DMS153 (cell line): ENCODE results near the gene GATAD2B.
"Not testable (repeated sequence)": the region's sequence is repeated elsewhere in the genome, so short reads cannot be mapped to it uniquely, and the experiment has no call there.

Source experiments
- DNase-seq: peaks from one replicate; lab custom pipeline; 2025; lab: John Stamatoyannopoulos, UW

Gene GATAD2B

DNA sequence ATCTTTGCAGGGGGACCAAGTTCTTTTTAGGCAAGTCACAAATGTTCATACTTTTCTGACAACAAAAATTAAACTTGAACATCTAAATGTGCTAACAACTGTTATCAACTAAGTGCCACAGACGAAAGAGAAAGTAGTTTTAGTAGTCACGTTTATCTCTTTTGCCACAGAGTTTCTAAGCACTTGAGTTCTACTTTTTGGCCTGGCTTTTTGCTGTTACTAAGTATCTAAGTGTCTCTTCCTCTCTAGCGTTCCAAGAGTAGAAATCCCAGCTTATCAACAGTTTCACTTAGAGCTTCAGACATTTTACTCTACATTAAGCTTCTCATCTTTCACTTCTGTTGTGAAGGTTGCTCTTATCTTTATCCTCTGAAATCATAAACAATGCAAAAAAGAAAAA lies 34.2 kb downstream of the GATAD2B start:
- no peak for DNase-seq

DNA sequence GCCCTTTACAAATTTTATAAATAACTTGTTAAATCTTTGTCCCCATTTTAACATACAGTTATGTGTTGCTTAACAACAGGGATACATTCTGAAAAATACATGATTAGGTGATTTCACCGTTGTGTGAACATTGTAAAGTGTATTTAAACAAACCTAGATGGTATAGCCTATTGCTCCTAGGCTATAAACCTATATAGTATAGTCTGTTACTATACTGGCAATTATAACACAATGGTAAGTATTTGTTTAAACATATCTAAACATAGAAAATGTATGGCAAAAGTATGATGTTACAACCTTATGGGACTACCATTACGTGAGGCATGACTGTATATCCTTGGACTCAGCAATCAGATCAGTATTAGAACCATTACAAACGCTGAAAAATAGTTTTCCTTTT lies 36.6 kb downstream of the GATAD2B start:
- DNase-seq = no peak

DNA sequence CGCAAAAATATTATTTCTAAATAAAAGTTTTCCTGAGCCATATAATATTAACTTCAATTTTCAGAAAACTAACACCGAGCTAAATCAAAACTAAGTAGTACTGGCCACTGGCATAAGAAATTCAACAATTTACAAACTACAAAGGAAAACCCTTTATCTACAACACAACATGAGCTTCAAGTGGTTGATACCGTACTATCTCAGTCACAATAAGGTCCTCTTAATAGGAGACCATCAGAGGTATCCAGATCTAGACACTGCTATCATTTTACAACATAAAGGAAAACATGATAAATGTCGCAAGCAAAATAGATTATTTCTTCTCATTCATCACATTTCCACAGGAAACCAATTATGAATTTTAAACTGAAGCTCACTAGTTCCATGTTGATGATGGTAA lies 39.5 kb downstream of the GATAD2B start:
- no peak for DNase-seq

DNA sequence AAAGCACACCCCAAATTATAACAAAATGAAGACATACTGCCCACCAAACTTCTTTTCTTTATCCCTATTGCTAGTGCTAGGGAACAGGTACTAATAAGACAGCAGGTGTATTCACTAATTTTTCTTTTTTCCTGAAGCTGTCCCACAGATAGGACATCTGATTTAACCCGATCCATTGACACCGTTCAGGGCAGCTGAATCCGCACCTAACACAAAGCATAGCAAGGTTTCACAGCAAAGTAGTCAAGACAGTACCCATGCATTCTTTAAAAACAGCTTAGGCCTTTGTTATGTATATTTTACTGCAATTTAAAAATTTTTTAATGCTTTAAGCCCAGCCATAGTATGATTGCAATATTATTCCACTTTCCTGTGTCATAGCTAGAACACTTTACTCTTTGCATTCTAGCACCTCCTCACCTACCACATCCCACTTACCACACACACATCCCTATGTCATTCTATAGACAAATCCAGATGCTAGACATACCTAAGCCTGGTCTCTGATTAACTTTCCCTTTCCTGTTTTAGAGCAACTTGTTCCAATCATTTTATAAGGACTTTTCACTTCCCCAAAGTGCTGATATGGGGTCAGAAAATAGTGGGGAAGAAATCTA lies 40.4 kb downstream of the GATAD2B start:
- DNase-seq = no peak

GRCh38 chr1:153881751-153882150 lies 41.0 kb downstream of the GATAD2B start:
- DNase-seq = peak; percentile 85

- peak; percentile 100 for DNase-seq
These were observed 41.8 kb downstream of the GATAD2B start for GRCh38 chr1:153880962-153881361.

GRCh38 chr1:153880024-153880423 lies 42.7 kb downstream of the GATAD2B start:
- DNase-seq = no peak

DNA sequence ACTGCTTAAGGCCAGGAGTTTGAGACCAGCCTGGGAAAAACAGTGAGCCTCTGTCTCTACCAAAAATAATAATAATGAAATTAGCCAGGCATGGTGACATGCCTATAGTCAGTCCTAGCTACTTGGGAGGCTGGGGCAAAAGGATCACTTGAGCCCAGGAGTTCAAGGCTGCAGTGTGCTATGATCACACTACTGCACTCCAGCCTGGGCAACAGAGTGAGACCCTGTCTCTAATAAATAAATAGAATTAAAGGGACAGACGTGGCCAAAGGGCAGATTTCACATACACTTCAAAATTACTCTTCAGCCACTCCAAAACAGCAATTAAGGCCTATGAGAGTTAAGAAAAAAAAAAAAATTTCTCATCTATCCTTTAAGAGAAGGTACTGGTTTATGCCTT lies 45.7 kb downstream of the GATAD2B start:
- no peak for DNase-seq

GRCh38 chr1:153872934-153873333 lies 49.8 kb downstream of the GATAD2B start:
- DNase-seq = no peak

GRCh38 chr1:153872331-153872730 lies 50.4 kb downstream of the GATAD2B start:
- no peak for DNase-seq

GRCh38 chr1:153869486-153869885 lies 53.3 kb downstream of the GATAD2B start:
- DNase-seq = no peak

DNA sequence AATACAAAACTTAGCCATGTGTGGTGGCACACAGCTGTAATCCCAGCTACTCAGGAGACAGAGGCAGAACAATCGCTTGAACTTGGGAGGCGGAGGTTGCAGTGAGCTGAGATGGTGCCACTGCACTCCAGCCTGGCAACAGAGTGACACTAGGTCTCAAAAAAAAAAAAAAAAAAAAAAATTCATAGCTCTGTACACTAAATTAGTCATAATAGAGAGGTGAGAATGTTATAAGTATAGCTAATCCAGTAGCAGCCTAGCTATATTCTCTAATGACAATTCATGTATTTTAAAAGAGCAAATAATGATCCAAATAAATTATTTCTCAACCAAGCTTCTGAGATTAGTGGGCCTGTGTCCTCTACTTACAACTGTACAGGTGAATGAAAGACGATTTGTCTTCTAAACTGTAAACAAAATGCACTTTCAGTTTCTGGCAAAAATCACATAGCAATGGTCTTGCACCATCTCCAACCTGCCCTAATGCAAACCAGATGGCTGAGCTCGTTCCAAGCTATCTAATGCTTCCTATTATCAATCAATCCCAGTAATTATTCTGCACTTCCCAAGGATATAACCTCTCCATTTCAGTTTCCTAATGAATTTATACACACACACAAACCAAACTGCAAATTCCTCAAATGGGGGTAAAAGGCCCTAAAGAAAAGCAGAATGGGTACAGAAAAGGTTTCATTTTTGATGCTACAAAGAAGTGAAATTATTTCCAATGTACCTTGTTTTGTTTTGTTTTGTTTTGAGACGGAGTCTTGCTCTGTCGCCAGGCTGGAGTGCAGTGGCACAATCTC lies 56.5 kb downstream of the GATAD2B start:
- DNase-seq = no peak

- no peak for DNase-seq
These were observed 62.5 kb downstream of the GATAD2B start for GRCh38 chr1:153860285-153860684.

DNA sequence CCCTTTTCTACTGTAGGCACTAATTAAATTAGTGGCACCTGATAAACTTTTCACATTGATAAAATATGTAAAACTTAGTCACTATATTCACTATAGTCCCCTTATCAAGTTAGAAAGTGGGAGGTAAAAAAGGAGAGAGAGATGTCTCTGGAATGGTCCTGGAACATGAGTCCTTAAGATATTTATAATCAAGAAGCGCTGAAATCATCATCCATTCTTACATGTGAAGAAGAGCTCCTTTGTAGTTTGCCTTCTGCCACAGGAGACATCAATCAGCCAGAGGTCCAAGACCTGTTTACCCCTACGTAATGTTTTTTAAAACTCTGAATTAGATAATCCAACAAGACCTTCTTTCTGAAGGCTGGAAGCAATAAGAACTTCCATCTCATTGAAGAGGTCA lies 65.3 kb downstream of the GATAD2B start:
- no peak for DNase-seq

GRCh38 chr1:153856763-153857162 lies 66.0 kb downstream of the GATAD2B start:
- DNase-seq = no peak

DNA sequence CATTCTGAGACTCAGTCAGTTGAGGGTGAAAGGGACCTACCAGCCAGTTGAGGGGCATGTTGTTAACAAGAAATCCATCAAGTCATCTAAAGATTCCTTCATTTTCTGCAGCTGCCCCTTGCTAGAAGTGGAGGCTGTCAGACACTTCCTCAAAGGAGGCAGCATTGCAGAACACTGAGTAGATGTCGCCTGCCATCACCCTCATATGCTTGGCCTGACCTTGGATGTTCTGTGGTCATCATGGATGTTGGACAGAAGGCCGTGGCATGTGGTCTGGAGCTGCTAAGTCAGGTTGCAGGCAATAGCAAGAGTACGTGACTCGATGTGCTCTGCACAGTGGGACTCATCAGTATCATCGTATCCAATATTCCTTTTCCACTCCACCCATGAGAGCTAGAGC lies 70.6 kb downstream of the GATAD2B start:
- no peak for DNase-seq

DNA sequence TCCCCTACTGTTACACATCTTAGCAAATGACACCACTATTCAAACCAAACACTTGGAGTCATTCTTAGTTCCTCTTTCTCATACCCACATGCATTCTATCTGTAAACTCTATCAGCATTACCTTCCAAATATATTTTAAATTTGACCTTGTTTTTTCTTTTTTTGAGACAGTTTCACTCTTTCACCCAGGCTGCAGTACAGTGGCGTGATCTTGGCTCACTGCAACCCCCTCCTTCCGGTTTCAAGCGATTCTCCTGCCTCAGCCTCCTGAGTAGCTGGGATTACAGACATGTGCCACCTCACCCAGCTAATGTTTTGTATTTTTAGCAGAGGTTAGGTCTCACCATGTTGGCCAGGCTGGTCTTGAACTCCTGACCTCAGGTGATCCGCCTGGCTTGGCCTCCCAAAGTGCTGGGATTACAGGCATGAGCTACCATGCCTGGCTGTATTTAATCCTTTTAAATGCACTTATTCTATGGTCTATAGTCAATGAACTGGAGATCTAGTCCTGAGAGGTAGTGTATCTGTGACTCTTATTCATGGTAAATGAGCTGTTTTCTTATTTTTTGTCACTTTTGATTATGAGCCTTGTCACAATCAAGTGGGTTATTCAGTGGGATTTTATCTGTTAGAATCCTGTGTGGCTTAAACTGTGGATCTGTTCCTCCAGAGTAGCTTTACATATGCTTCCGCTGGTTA lies 73.1 kb downstream of the GATAD2B start:
- DNase-seq = no peak

- no peak for DNase-seq
These were observed 74.0 kb downstream of the GATAD2B start for GRCh38 chr1:153848805-153849204.

DNA sequence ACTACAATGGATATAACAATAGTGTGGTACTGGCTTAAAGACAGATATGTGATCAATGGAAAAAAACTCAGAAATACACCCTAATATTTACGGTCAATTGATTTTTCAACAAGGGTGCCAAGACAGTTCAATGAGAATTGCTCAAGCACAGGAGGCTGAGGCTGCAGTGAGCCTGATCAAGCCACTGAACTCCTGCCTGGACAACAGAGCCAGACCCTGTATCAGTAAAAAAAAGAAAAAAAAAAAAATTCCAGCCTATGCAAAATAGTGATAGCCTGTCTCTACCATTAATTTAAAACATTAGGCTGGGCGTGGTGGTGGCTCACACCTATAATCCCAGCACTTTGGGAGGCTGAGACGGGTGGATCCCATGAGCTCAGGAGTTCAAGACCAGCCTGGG lies 77.6 kb downstream of the GATAD2B start:
- no peak for DNase-seq

GRCh38 chr1:153844349-153844748 lies 78.4 kb downstream of the GATAD2B start:
- not testable (repeated sequence) for DNase-seq

DNA sequence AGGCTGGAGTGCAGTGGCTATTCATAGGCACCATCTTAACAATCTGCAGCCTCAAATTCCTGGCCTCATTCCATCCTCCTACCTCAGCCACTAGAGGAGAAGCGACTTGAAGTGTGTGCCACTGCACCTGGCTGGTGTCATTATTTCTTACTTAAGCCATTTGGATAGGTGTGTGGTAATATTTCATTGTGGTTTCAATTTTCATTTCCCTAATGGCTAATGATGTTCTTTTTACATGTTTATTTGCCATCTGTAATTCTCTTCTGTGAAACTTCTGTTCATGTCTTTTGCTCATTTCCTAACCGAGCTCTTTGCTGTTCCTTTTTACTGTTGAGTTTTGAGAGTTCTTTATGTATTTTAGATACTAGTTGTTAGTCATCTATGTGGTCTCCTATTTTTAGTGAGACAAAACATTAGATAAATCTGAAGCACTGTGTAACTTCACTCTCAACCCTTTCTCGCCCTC lies 80.7 kb downstream of the GATAD2B start:
- peak; percentile 10 for DNase-seq

DNA sequence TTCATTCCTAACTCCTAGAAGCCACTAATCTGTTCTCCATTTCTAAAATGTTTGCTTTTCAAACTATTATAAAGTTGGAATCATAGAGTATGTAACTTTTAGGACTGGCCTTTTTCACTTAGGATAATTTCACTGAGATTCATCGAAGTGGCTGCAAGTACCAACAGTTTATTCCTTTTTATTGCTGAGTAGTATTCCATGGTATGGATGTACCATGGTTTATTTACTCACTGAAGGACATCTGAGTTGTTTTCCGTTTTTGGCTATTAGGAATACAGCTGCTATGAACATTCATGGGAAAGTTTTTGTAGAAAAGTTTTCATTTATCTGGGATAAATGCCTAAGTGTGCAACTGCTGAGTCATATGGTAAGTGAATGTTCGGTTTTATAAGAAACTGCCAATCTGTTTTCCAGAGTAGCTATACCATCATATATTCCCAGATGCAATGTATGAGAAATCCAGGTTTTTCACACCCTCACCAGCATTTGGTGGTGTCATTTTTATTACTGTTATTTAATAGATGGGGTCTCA lies 81.2 kb downstream of the GATAD2B start:
- DNase-seq = no peak

DNA sequence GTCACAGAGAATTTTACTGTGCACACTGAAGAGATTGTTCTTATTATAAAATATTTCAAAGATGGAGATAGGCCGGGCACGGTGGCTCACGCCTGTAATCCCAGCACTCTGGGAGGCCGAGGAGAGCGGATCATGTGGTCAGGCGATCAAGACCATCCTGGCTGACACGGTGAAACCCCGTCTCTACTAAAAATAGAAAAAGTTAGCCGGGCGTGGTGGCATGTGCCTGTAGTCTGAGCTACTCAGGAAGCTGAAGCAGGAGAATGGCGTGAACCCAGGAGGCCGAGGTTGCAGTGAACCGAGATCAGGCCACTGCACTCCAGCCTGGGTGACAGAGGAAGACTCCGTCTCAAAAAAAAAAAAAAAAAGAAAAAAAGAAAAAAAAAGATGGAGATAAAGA lies 82.0 kb downstream of the GATAD2B start:
- not testable (repeated sequence) for DNase-seq
